SU-DHL-6 (cell line): ENCODE results near the gene AHSP.

Source experiments
- CTCF ChIP-seq: fragments of 200-600 bp; sonication (generic); IDR thresholded peaks from one replicate; pipeline ENCODE4 v1.5.1; 2017; ENCODE audit warnings: antibody characterized with exemption, mild to moderate bottlenecking, low read length, moderate library complexity; ENCODE audit not compliant: insufficient read depth, poor library complexity, severe bottlenecking
- EZH2phosphoT487 ChIP-seq: fragments of 200-600 bp; sonication (generic), shearing (Covaris generic); conservative IDR thresholded peaks from 2 replicates; pipeline ENCODE4 v1.6.1; 2018; ENCODE audit warnings: mild to moderate bottlenecking, antibody characterized with exemption, low read length, moderate library complexity, mixed read lengths

- TF ChIP-seq CTCF: no peak
- TF ChIP-seq EZH2phosphoT487: no peak
Observed at GRCh38 chr16:31519759-31520431, 7.8 kb upstream of the AHSP start.
